ENCODE results near the gene PCBP2. TPM values are rescaled to one million over a fixed set of nuclear protein-coding genes. Genes with fewer than 3 reads are reported as not detected.

PCBP2 gene
- total RNA-seq, 1 donor from 2014 or later, result 133 TPM

GRCh38 chr12:53461591-53461990 lies 9.7 kb downstream of the PCBP2 start:
- no peak for DNase-seq (ENCODE audit: low read depth)
- no peak for TF ChIP-seq CTCF (IDR thresholded peaks at IDR 0.05; ENCODE audit: insufficient read depth, low read length, severe bottlenecking)

GRCh38 chr12:53462935-53463334 lies 11.0 kb downstream of the PCBP2 start:
- peaks cover 46% of the 10 kb centered on the region for H3K36me3 ChIP-seq (ENCODE audit: control insufficient read depth, insufficient read depth, low read length)
- no peak for FAIRE-seq
- H3K4me3 ChIP-seq (ENCODE audit: low read depth, low read length), result no peak overlapping the region
- DNase-seq (ENCODE audit: low read depth), result no peak
- TF ChIP-seq CTCF (IDR thresholded peaks at IDR 0.05; ENCODE audit: insufficient read depth, low read length, severe bottlenecking), result no peak
- no peaks in the 10 kb centered on the region for H3K27me3 ChIP-seq (ENCODE audit: control insufficient read depth, insufficient read depth, low read length)

More at GRCh38 chr12:53461591-53461990, 9.7 kb downstream of the PCBP2 start:
- FAIRE-seq, result no peak
- Histone ChIP-seq H3K36me3 (ENCODE audit: control insufficient read depth, insufficient read depth, low read length) (peaks cover 42% of the 10 kb centered on the region), H3K27me3 (ENCODE audit: control insufficient read depth, insufficient read depth, low read length) (no peaks in the 10 kb centered on the region), H3K4me3 (ENCODE audit: low read depth, low read length) (no peak overlapping the region)

- Histone ChIP-seq H3K27me3 (ENCODE audit: control insufficient read depth, insufficient read depth, low read length) (no peaks in the 10 kb centered on the region), H3K36me3 (ENCODE audit: control insufficient read depth, insufficient read depth, low read length) (peaks cover 48% of the 10 kb centered on the region), H3K4me3 (ENCODE audit: low read depth, low read length) (no peak overlapping the region)
- FAIRE-seq, result no peak
- no peak for DNase-seq (ENCODE audit: low read depth)
- TF ChIP-seq CTCF (IDR thresholded peaks at IDR 0.05; ENCODE audit: insufficient read depth, low read length, severe bottlenecking), result no peak
Measured at GRCh38 chr12:53463802-53464560, 12.1 kb downstream of the PCBP2 start.

GRCh38 chr12:53464685-53465418 lies 12.9 kb downstream of the PCBP2 start:
- Histone ChIP-seq H3K36me3 (ENCODE audit: control insufficient read depth, insufficient read depth, low read length) (peaks cover 51% of the 10 kb centered on the region), H3K27me3 (ENCODE audit: control insufficient read depth, insufficient read depth, low read length) (no peaks in the 10 kb centered on the region), H3K4me3 (ENCODE audit: low read depth, low read length) (no peak overlapping the region)
- DNase-seq (ENCODE audit: low read depth) (no peak), FAIRE-seq (no peak)
- TF ChIP-seq CTCF (IDR thresholded peaks at IDR 0.05; ENCODE audit: insufficient read depth, low read length, severe bottlenecking), result no peak

GRCh38 chr12:53465679-53466078 lies 13.8 kb downstream of the PCBP2 start:
- TF ChIP-seq CTCF (IDR thresholded peaks at IDR 0.05; ENCODE audit: insufficient read depth, low read length, severe bottlenecking), result no peak
- DNase-seq (ENCODE audit: low read depth) (no peak), FAIRE-seq (no peak)
- H3K4me3 ChIP-seq (ENCODE audit: low read depth, low read length), result no peak overlapping the region
- peaks cover 51% of the 10 kb centered on the region for H3K36me3 ChIP-seq (ENCODE audit: control insufficient read depth, insufficient read depth, low read length)
- H3K27me3 ChIP-seq (ENCODE audit: control insufficient read depth, insufficient read depth, low read length), result no peaks in the 10 kb centered on the region

Measured in bronchial epithelial cell (primary cell).